HCT116 (cell line): ENCODE data around the gene AATF. TPM values are rescaled to one million over a fixed set of nuclear protein-coding genes. Genes with fewer than 3 reads are reported as not detected.

Source experiments
- ATAC-seq: fragments of 200-7000 bp; cut with Tn5 transposase; 2 replicates; pipeline ENCODE4 v1.9.1; 2020; ENCODE audit warnings: mild to moderate bottlenecking, moderate library complexity
- BruUV-seq: library from RNA; stranded (reverse); fragments of 400-500 nt; replicated peaks from 2 replicates; lab custom pipeline; 2021; lab: Mats Ljungman, UMichigan
- CTCF ChIA-PET: fragments of 300-600 bp; sonication (Branson Sonifier 250); formaldehyde crosslinking; loops from one replicate; lab custom pipeline; 2021; ENCODE audit warnings: antibody characterized with exemption; lab: Charles Lee
- POLR2A ChIA-PET: fragments of 300-600, 350-600 bp; sonication (Branson Sonifier 250); formaldehyde crosslinking; loops from one replicate; lab custom pipeline; 2021; ENCODE audit warnings: antibody characterized with exemption; lab: Charles Lee
- RAD21 ChIA-PET, 2 experiments: fragments of 300-600 bp; sonication (Branson Sonifier 250); formaldehyde crosslinking; loops; one replicate each; lab custom pipeline; 2023; ENCODE audit warnings: low total read pairs in 2 of 2; ENCODE audit not compliant: uncharacterized antibody in 2 of 2, unreplicated experiment in 2 of 2, low non-redundant PET in 1 of 2; lab: Charles Lee
- DNase-seq: peaks from one replicate; pipeline ENCODE4 v3.0.0-alpha.2; 2010; ENCODE audit warnings: low read depth, low spot score
- H2AFZ ChIP-seq: fragments of 200-600 bp; shearing (Covaris generic), sonication (generic); 2 replicates; pipeline ENCODE4 v1.6.1; 2017; ENCODE audit warnings: low read depth, mixed run types, mixed read lengths, antibody characterized with exemption, low read length; ENCODE audit not compliant: poor library complexity, severe bottlenecking
- H3K27ac ChIP-seq: 2 replicates; pipeline ENCODE4 v1.5.1; 2012; ENCODE audit warnings: low read depth, low read length
- H3K27me3 ChIP-seq: fragments of 200-600 bp; sonication (generic); 2 replicates; pipeline ENCODE4 v1.6.1; 2016; ENCODE audit warnings: mixed run types, low read length, mixed read lengths; ENCODE audit not compliant: insufficient read depth
- H3K36me3 ChIP-seq, 2 experiments: fragments of 200-500 bp in 1 of 2; fragments of 200-600 bp in 1 of 2; sonication (Bioruptor generic) in 1 of 2; sonication (generic) in 1 of 2; 2 replicates each; pipeline versions ENCODE4 v1.5.1 to v1.6.1; 2014 to 2016; ENCODE audit warnings: low read length in 2 of 2, inconsistent platforms in 1 of 2, mixed read lengths in 1 of 2, mixed run types in 1 of 2; ENCODE audit not compliant: insufficient read depth in 2 of 2, control insufficient read depth in 1 of 2
- H3K4me1 ChIP-seq, 2 experiments: fragments of 200-600 bp in 1 of 2; sonication (generic) in 1 of 2; 2 replicates each; pipeline versions ENCODE4 v1.5.1 to v1.6.1; 2012 to 2017; ENCODE audit warnings: low read length in 2 of 2, inconsistent platforms in 1 of 2, mild to moderate bottlenecking in 1 of 2, mixed read lengths in 1 of 2, mixed run types in 1 of 2, moderate library complexity in 1 of 2; ENCODE audit not compliant: insufficient read depth in 2 of 2, control insufficient read depth in 1 of 2
- H3K4me2 ChIP-seq: fragments of 200-600 bp; sonication (generic); 2 replicates; pipeline ENCODE4 v1.6.1; 2017; ENCODE audit warnings: mixed run types, low read length, mixed read lengths
- H3K4me3 ChIP-seq, 2 experiments: fragments of 200-600 bp in 1 of 2; sonication (generic) in 1 of 2; replicated peaks in 1 of 2; 2 replicates each; pipeline ENCODE4 v1.5.1; 2011 to 2016; ENCODE audit warnings: low read length in 2 of 2, control low read depth in 1 of 2, low read depth in 1 of 2, mild to moderate bottlenecking in 1 of 2, mixed read lengths in 1 of 2, mixed run types in 1 of 2
- H3K79me2 ChIP-seq: fragments of 200-600 bp; sonication (generic); 2 replicates; pipeline ENCODE4 v1.6.1; 2017; ENCODE audit warnings: mild to moderate bottlenecking, mixed run types, low read length, moderate library complexity, mixed read lengths; ENCODE audit not compliant: insufficient read depth
- H3K9ac ChIP-seq: fragments of 200-600 bp; sonication (generic); 2 replicates; pipeline ENCODE4 v1.6.1; 2016; ENCODE audit warnings: low read length, mixed read lengths
- H3K9me2 ChIP-seq: fragments of 200-600 bp; sonication (generic), shearing (Covaris generic); 2 replicates; pipeline ENCODE4 v1.6.1; 2017; ENCODE audit warnings: mixed run types, mild to moderate bottlenecking, moderate library complexity; ENCODE audit not compliant: insufficient read depth
- H3K9me3 ChIP-seq, 2 experiments: fragments of 200-500 bp in 1 of 2; fragments of 200-600 bp in 1 of 2; sonication (Bioruptor generic) in 1 of 2; sonication (generic) in 1 of 2; 2 replicates each; pipeline ENCODE4 v1.6.1; 2014 to 2017; ENCODE audit warnings: low read length in 2 of 2, mixed read lengths in 2 of 2, inconsistent platforms in 1 of 2, low read depth in 1 of 2, mild to moderate bottlenecking in 1 of 2, mixed run types in 1 of 2, moderate library complexity in 1 of 2; ENCODE audit not compliant: control insufficient read depth in 1 of 2, insufficient read depth in 1 of 2
- H4K20me1 ChIP-seq: fragments of 200-600 bp; sonication (generic), shearing (Covaris generic); 2 replicates; pipeline ENCODE4 v1.6.1; 2017; ENCODE audit warnings: mixed run types, mild to moderate bottlenecking, moderate library complexity; ENCODE audit not compliant: insufficient read depth
- EGR1 ChIP-seq: IDR thresholded peaks from 2 replicates; pipeline ENCODE4 v1.6.1; 2012; ENCODE audit warnings: low read depth
- ELF1 ChIP-seq: IDR thresholded peaks from 2 replicates; pipeline ENCODE4 v1.6.1; 2012; ENCODE audit warnings: low read depth, borderline replicate concordance
- EZH2 ChIP-seq: fragments of 200-600 bp; sonication (generic); IDR thresholded peaks from 2 replicates; pipeline ENCODE4 v1.6.1; 2017; ENCODE audit warnings: antibody characterized with exemption, mixed run types
- EZH2phosphoT487 ChIP-seq: fragments of 200-600 bp; IDR thresholded peaks from 2 replicates; pipeline ENCODE4 v1.6.1; 2018; ENCODE audit warnings: antibody characterized with exemption, borderline replicate concordance
- POLR2A ChIP-seq: IDR thresholded peaks from 2 replicates; pipeline ENCODE4 v1.7.0; 2011; ENCODE audit warnings: borderline replicate concordance; ENCODE audit not compliant: insufficient read depth, insufficient read length; ENCODE audit errors: extremely low read depth
- RAD21 ChIP-seq: IDR thresholded peaks from 2 replicates; pipeline ENCODE4 v1.6.1; 2012; ENCODE audit warnings: low read depth, mild to moderate bottlenecking
- TCF7L2 ChIP-seq: IDR thresholded peaks from 2 replicates; pipeline ENCODE4 v1.7.0; 2011; ENCODE audit warnings: borderline replicate concordance, inconsistent platforms; ENCODE audit not compliant: insufficient read depth, insufficient read length; ENCODE audit errors: extremely low read depth
- intact Hi-C: fragments of 100-400 bp; cut with micrococcal nuclease; formaldehyde crosslinking; loops from 2 replicates; pipeline ENCODE4 v1.10.0; 2022
- total RNA-seq: library from RNA; stranded (reverse); gene quantifications from one replicate; pipeline ENCODE4 v1.2.1, GENCODE V29; 2021; ENCODE audit not compliant: unreplicated experiment
- TF ChIP-seq, protein P1 (sequence below): IDR thresholded peaks from 2 replicates; pipeline ENCODE4 v1.6.1; 2011; ENCODE audit warnings: mild to moderate bottlenecking, low read length, moderate library complexity; ENCODE audit not compliant: insufficient replicate concordance; ENCODE audit errors: extremely low read depth

The AATF gene
- total RNA-seq, 1 experiment from 2014 or later = 105 TPM

DNA sequence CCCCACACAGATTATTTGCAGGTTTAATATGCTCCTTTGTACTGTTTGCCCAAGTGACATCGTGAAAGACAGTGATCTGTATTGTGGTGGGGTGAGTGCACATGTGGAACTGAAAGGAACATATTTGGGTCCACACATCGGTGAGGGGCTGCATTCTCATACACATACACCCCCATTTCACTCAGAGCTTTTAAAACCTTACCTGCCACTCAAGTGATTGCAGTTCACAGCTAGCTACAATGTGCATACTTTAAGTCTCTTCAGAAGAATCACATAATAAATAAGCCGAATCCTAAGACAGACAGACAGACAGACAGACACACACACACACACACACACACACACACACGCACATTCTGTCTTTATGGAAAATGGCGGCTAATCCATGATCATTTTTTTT lies 102.6 kb downstream of the AATF start:
- H3K27ac ChIP-seq = no peak overlapping the region
- peaks cover 16% of the 10 kb centered on the region for H3K79me2 ChIP-seq
- POLR2A ChIA-PET = no interaction called here
- no TSS peak for BruUV-seq
- peaks cover 6 to 8% of the 10 kb centered on the region in 2 experiments for H3K36me3 ChIP-seq
- 0 out of 4 replicates have a peak, but pooled peaks cover 2 to 5% of the 10 kb centered on the region in 2 experiments for H3K4me1 ChIP-seq
- ATAC-seq (no peak), DNase-seq (no peak)
- no peak overlapping the region for H3K9ac ChIP-seq
- H3K4me3 ChIP-seq = no peak overlapping the region
- H2AFZ ChIP-seq = no peak overlapping the region
- no peaks in the 10 kb centered on the region for H3K9me2 ChIP-seq
- intact Hi-C loops = no loop called here
- no peaks in the 10 kb centered on the region for H3K9me3 ChIP-seq
- CTCF ChIA-PET = interaction anchor here (1.1 kb wide), 1 partner anchor 425 kb away, joined by 3 read pairs; no protein-coding TSS in a partner anchor
- H3K4me2 ChIP-seq = no peak overlapping the region
- no peak for TF ChIP-seq RAD21
- no peak for TF ChIP-seq EGR1
- no peak for TF ChIP-seq ELF1
- TF ChIP-seq, protein P1, sequence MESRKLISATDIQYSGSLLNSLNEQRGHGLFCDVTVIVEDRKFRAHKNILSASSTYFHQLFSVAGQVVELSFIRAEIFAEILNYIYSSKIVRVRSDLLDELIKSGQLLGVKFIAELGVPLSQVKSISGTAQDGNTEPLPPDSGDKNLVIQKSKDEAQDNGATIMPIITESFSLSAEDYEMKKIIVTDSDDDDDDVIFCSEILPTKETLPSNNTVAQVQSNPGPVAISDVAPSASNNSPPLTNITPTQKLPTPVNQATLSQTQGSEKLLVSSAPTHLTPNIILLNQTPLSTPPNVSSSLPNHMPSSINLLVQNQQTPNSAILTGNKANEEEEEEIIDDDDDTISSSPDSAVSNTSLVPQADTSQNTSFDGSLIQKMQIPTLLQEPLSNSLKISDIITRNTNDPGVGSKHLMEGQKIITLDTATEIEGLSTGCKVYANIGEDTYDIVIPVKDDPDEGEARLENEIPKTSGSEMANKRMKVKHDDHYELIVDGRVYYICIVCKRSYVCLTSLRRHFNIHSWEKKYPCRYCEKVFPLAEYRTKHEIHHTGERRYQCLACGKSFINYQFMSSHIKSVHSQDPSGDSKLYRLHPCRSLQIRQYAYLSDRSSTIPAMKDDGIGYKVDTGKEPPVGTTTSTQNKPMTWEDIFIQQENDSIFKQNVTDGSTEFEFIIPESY = no peak
- no peak for TF ChIP-seq EZH2
- TF ChIP-seq EZH2phosphoT487 = no peak
- TF ChIP-seq TCF7L2 = no peak
- no peak for TF ChIP-seq POLR2A
- RAD21 ChIA-PET = no interaction called here
- peaks cover 3% of the 10 kb centered on the region; the same call in 1 of the 2 replicates for H4K20me1 ChIP-seq
- no peaks in the 10 kb centered on the region for H3K27me3 ChIP-seq
